NCI-H2227 (cell line): Measurements from ENCODE around the gene SSR4.
"Not testable (repeated sequence)": the region's sequence is repeated elsewhere in the genome, so short reads cannot be mapped to it uniquely, and the experiment has no call there.

Experiments used
- DNase-seq: peaks from one replicate; lab custom pipeline; 2025; ENCODE audit not compliant: unreplicated experiment; lab: John Stamatoyannopoulos, UW

SSR4 gene

DNA sequence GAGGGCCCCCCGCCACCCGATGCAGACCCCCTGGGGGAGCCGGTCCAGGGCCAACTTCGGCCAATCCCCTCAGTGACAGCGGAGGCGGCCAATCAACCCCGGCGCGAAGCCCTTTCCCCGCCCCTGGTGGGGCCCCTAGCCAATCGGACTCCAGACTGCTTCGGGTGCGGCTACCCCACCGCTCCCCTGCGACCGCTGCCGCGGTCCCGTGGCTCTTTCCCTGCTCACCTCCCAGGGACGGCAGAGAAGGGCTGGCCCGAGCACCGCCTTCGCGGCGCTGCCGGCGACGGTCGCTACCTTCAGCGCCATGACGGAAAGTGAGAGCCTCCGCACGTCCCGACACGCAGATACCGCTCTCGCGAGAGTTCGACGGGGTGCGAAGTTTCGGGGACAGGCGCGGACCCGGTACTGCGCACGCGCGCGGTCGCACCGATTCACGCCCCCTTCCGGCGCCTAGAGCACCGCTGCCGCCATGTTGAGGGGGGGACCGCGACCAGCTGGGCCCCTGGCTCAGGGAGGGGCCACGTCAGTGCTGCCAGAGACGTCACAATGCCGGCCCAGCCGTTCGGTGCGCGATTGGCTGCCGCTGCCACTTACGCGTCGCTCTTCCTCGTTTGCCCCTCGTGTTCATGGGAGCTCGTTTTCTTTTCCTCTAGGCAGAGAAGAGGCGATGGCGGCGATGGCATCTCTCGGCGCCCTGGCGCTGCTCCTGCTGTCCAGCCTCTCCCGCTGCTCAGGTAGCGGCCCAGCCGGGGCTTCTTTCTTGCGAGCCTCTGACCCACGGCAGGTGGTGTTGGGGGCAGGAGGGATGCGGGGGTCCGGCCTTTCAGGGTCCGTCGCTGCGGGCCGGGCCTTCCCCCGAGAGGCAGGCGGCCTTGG is at the start of gene SSR4, which contains the start of gene IDH3G:
Gene SSR4 (plus strand): TSS at position 651 of the 879 bp plus-strand sequence. CDS start 20 bp downstream, at position 671.
Gene IDH3G (minus strand): TSS at position 358 of the 879 bp plus-strand sequence. CDS start 49 bp downstream, at position 309.
- peak; percentile 97 for DNase-seq

- not testable (repeated sequence) for DNase-seq
Measured at GRCh38 chrX:153745067-153745433, 49.4 kb upstream of the SSR4 start.

GRCh38 chrX:153746359-153746758 is 48.1 kb upstream of the SSR4 start:
- DNase-seq = no peak

DNA sequence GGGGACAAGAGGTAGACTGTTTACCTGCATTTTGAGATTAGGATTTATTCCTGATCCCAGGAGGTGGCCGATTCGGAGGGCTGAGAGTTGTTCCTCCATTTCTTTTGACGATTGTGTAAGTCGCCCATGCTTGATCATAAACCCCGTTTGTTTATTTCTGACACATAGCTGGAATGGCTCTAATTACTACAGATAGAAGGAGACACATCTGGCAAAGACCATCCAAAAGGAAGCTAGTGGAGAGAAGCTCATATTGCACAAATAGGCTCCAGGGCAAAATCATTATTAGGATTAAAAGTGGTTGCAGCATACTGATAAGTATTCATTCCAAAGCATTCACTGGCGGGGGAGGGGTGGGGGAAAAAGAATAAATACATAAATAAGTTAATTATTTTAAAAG is 47.5 kb upstream of the SSR4 start:
- not testable (repeated sequence) for DNase-seq

DNA sequence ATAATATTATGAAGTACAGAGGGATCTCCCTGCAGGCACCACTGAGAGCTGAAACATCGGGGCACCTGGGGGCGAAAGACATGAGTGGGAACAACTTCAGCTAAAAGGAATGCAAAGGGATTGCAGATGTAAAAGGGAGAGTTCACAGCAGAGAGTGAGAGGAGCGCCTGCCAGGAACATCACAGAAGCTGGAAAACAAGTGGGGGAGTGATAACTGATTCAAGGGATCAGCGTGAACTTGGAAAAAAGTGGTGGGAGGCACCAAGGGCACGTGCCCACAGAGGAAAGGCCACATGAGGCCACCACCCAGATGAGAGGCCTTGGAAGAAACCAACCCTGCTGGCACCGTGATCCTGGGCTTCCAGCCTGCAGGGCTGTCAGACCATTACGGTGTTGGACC is 45.5 kb upstream of the SSR4 start:
- not testable (repeated sequence) for DNase-seq

GRCh38 chrX:153750127-153750774 is 44.2 kb upstream of the SSR4 start:
- DNase-seq = no peak

DNA sequence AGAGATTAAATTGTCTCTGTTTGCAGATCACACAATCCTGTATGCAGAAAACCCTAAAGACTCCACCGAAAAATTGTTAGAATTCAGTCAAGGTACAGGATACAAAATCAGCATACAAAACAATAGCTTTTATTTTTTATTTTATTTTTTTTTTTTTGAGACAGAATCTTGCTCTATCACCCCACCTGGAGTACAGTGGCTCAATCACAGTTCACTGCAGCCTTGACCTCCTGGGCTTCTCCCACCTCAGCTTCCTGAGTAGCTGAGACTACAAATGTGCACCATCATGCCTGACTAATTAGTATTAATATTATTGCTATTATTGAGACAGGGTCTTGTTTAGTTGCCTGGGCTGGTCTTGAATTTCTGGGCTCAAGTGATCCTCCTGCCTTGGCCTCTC is 39.3 kb upstream of the SSR4 start:
- DNase-seq = no peak

GRCh38 chrX:153761863-153762262 is 32.6 kb upstream of the SSR4 start:
- DNase-seq = no peak

GRCh38 chrX:153762626-153763173 is 31.8 kb upstream of the SSR4 start:
- no peak for DNase-seq

- no peak for DNase-seq
Measured at GRCh38 chrX:153763298-153763932, 31.1 kb upstream of the SSR4 start.

DNA sequence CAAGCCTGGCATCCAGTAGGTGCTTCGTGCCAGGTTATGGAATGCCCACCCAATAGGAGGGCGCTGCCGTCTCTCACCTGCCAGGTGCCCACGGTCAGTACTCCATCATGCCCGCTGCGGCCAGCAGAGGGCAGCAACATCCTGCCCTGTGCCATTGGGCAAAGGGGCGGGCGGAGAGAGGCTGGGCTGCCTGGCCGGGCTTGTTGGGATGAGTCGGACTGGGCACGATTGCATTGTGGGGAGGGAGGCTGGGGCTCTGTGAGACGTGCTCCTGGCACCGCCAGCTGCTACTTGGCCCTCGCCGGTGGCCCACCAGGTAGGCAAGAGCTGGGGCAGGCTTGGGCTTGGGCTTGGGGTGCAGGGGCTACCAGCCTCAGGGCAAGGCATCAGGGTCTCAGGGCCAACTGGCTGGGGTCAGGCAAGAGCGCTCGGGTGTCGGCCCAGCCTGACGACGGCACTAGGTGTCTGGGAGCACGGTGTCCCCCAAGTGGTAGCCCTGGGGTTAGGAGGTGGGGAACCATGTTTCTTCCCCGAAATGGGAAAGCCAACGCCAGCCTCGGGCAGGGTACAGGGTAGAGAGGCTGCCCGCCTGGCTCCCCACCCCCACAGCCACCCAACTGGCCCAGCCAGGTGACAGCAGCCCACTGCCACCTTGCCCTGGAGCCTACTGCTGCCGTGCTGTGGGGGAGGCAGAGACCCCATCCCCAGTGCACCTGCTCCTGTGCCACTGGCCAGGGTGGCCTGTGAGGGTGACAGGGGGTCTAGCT is 30.3 kb upstream of the SSR4 start, which contains the start of gene PLXNB3:
Gene PLXNB3 (plus strand): TSS at position 261 of the 767 bp plus-strand sequence. CDS start 1,287 bp downstream, outside the sequence.
- DNase-seq = peak; percentile 86

- DNase-seq = no peak
Measured at GRCh38 chrX:153764786-153765137, 29.7 kb upstream of the SSR4 start.

GRCh38 chrX:153765138-153766079 is 29.1 kb upstream of the SSR4 start:
- no peak for DNase-seq

- DNase-seq = peak; percentile 44
Measured at GRCh38 chrX:153766098-153766817, 28.2 kb upstream of the SSR4 start.

- DNase-seq = no peak
Measured at GRCh38 chrX:153766871-153767673, 27.4 kb upstream of the SSR4 start.

- DNase-seq = no peak
Measured at GRCh38 chrX:153767674-153768055, 26.8 kb upstream of the SSR4 start.

GRCh38 chrX:153768311-153769157 is 25.9 kb upstream of the SSR4 start:
- no peak for DNase-seq
